HepG2 (cell line): ENCODE measurements around the gene TEC.

ENCODE experiments used
- ETS1 ChIP-seq: sonication (generic); formaldehyde crosslinking; IDR thresholded peaks from 2 replicates; pipeline ENCODE4 v1.4.0; 2020; ENCODE audit warnings: missing genetic modification reagents
- ETV6 ChIP-seq: sonication (generic); formaldehyde crosslinking; conservative IDR thresholded peaks from 2 replicates; pipeline ENCODE4 v1.4.0; 2020; ENCODE audit warnings: missing genetic modification reagents
- FOXA1 ChIP-seq, 2 experiments: fragments of 450-650 bp in 1 of 2; sonication (generic) in 1 of 2; formaldehyde crosslinking in 1 of 2; IDR thresholded peaks; 2 replicates each; pipeline versions ENCODE4 v1.4.0 to v1.6.1; 2016 to 2020; ENCODE audit warnings: missing genetic modification reagents in 1 of 2
- GZF1 ChIP-seq: sonication (generic); formaldehyde crosslinking; IDR thresholded peaks from 2 replicates; pipeline ENCODE4 v1.5.1; 2020; ENCODE audit warnings: mild to moderate bottlenecking, missing genetic modification reagents
- POLR2A ChIP-seq, 2 experiments: IDR thresholded peaks; 2 replicates each; pipeline ENCODE4 v1.6.1; 2011; ENCODE audit warnings: low read depth in 2 of 2, low read length in 2 of 2, mild to moderate bottlenecking in 1 of 2, moderate library complexity in 1 of 2; ENCODE audit not compliant: insufficient read depth in 1 of 2
- POLR2AphosphoS2 ChIP-seq: IDR thresholded peaks from 2 replicates; pipeline ENCODE4 v1.6.1; 2011; ENCODE audit warnings: low read depth, low read length, improper control_type of control experiment
- RNF2 ChIP-seq: fragments of 450-650 bp; conservative IDR thresholded peaks from 2 replicates; pipeline ENCODE4 v1.6.1; 2016; ENCODE audit warnings: low read depth

- TF ChIP-seq FOXA1 (IDR thresholded peaks at IDR 0.05) (no peak), FOXA1 (CRISPR knock-in tag; IDR thresholded peaks at IDR 0.05) (no peak), POLR2A (IDR thresholded peaks at IDR 0.05; ENCODE audit: insufficient read depth in 1 of 2, low read depth in 2 of 2, low read length in 2 of 2) (no peak), POLR2AphosphoS2 (no peak), RNF2 (no peak), GZF1 (CRISPR knock-in tag) (no peak), ETV6 (no peak), ETS1 (CRISPR knock-in tag) (no peak)
Observed at GRCh38 chr4:48195374-48195773, 74.3 kb downstream of the TEC start.
